GM10248 (cell line): Measurements from ENCODE around the gene GPR153.

Source experiments
- CTCF ChIA-PET: fragments of 300-600 bp; sonication (Branson Sonifier 250); formaldehyde crosslinking; extraction: SDS; loops from one replicate; lab custom pipeline; 2021; ENCODE audit warnings: antibody characterized with exemption; lab: Yijun Ruan, JAX
- POLR2A ChIA-PET: fragments of 350-650 bp; sonication (Branson Sonifier 250); formaldehyde crosslinking; extraction: SDS; loops from one replicate; lab custom pipeline; 2020; ENCODE audit warnings: antibody characterized with exemption; lab: Yijun Ruan, JAX
- DNase-seq: peaks from one replicate; pipeline ENCODE4 v3.0.0; 2012; ENCODE audit errors: extremely low spot score
- TF ChIP-seq, protein P1 (sequence below): IDR thresholded peaks from 2 replicates; pipeline ENCODE4 v1.5.1; 2012; ENCODE audit warnings: mild to moderate bottlenecking, low read depth; ENCODE audit errors: extremely low read depth, missing control alignments, control extremely low read depth

Gene GPR153

DNA sequence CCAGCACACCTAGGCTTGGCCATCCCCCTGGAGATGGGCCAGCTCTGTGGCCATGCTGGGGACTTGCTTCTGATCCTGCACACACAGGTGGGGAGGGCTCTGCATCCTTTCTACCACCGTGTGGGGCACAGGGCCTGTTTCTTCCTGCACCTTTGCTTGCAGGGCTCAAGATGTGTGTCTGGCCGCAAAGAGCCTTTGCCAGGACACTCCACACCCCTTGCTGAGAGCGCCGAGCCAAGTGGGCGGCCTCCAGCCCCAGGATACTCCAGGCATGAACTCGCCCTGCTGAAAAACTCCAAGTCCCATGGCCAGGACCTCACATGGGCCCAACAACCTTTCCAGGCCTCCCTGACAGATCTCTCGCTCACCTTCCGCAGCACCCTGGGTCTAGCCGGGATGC lies 11.6 kb upstream of the GPR153 start:
- DNase-seq = no peak
- ChIA-PET POLR2A (no interaction called here), CTCF (interaction anchor here (1.3 kb wide), 2 partner anchors 7 to 26 kb away, joined by 3 to 4 read pairs; no protein-coding TSS in a partner anchor)
- TF ChIP-seq, protein P1, sequence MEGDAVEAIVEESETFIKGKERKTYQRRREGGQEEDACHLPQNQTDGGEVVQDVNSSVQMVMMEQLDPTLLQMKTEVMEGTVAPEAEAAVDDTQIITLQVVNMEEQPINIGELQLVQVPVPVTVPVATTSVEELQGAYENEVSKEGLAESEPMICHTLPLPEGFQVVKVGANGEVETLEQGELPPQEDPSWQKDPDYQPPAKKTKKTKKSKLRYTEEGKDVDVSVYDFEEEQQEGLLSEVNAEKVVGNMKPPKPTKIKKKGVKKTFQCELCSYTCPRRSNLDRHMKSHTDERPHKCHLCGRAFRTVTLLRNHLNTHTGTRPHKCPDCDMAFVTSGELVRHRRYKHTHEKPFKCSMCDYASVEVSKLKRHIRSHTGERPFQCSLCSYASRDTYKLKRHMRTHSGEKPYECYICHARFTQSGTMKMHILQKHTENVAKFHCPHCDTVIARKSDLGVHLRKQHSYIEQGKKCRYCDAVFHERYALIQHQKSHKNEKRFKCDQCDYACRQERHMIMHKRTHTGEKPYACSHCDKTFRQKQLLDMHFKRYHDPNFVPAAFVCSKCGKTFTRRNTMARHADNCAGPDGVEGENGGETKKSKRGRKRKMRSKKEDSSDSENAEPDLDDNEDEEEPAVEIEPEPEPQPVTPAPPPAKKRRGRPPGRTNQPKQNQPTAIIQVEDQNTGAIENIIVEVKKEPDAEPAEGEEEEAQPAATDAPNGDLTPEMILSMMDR = no peak

- CTCF ChIA-PET = interaction anchor here (0.7 to 1.3 kb wide), 2 partner anchors 8 to 25 kb away, joined by 3 to 4 read pairs; no protein-coding TSS in a partner anchor
- no peak for DNase-seq
- TF ChIP-seq, protein P1 = no peak
- POLR2A ChIA-PET = no interaction called here
Measured at GRCh38 chr1:6271554-6271953, 10.7 kb upstream of the GPR153 start.

DNA sequence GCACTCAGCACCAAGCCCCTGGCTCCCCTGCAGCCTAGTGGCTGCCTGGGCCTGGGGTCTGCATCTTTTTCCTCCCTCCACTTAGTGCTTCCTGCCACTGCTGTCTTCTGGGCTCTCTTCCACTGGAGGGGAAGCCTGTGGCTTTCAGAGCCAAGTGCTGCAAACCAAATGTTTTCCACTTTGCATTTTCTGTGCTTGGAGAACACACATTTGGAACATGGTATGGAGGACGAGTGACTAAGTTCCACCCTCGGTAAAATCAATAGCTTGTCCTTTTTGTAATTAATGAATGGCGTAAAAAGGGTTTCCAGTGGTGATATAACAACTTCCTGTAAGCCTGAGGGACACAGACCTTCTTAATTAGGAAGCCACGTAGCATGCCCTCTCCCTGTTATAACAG lies 10.1 kb upstream of the GPR153 start:
- TF ChIP-seq, protein P1 = no peak
- POLR2A ChIA-PET = no interaction called here
- DNase-seq = no peak
- CTCF ChIA-PET = interaction anchor here (1.3 kb wide), 1 partner anchor 9 kb away, joined by 4 read pairs; no protein-coding TSS in a partner anchor

DNA sequence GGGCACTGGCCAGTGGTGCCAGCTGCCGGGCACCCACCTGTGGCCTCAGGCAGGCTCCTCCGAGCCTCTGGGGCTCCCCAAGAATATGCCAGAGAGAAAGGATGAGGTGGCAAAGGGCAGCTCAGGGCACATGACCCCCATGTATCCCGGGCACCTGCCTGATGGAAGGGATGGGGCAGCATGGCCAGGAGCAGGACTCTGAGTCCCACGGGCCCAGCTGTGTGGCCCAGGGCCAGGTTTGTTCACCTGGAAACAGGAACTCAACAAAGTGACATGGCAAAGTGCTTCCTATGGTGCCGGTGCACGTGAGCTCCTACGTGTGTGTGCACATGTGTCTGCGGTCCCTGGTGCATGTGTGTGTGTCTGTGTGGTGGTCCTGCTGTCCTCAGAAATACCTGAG lies 9.5 kb upstream of the GPR153 start:
- CTCF ChIA-PET = no interaction called here
- no peak for DNase-seq
- TF ChIP-seq, protein P1 = no peak
- POLR2A ChIA-PET = no interaction called here

DNA sequence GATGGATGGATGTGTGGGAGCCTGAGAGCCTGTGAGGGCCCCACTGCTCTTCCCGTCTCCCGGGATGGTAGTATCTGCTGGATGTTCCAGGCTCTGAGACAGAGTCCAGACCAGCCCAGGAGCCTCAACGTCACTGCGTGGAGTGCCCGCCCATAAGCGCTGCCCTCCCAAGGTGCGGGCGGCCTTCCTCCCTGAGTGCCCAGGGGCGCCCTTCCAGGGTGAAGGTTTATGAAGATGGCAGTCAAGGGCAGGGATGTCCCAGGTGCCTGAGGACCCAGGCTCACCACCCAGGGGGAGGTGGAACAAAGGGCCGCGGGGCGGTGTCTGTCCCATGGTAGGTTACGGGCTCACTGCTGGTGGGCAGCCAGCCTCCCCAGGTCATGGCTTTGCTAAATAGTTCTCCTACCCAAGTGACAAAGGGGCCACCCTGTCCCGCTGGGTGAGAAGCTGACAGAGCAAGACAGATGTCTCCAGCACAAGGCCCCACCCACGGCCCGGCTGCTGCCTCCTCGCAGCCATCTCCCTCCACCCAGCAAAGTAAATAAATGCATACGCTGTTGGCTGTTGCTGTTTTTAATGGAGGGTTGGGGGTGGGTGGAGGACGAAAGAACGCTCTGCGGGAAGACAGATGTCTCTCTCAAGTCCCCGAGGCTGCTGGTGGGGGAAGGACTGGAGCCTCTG lies 9.0 kb upstream of the GPR153 start:
- DNase-seq = no peak
- CTCF ChIA-PET = no interaction called here
- POLR2A ChIA-PET = no interaction called here
- TF ChIP-seq, protein P1 = no peak

GRCh38 chr1:6269296-6269695 lies 8.4 kb upstream of the GPR153 start:
- no peak for DNase-seq
- ChIA-PET POLR2A (no interaction called here), CTCF (interaction anchor here (1.0 kb wide), 1 partner anchor 75 kb away, joined by 3 read pairs; no protein-coding TSS in a partner anchor)
- TF ChIP-seq, protein P1 = no peak
